Hematopoietic multipotent progenitor cell treated with erythropoietin and hydrocortisone succinate and interleukin-3 and kit ligand, for 6 days (in vitro differentiated cells): Measurements from ENCODE around the gene CKAP4.
A peak's percentile ranks its signal among the peaks of the same experiment; 100 is the strongest.
"Not testable (repeated sequence)": the region's sequence is repeated elsewhere in the genome, so short reads cannot be mapped to it uniquely, and the experiment has no call there.

Source experiments
- DNase-seq: peaks from one replicate; pipeline ENCODE4 v3.0.0-alpha.2; 2015

The CKAP4 gene, protein sequence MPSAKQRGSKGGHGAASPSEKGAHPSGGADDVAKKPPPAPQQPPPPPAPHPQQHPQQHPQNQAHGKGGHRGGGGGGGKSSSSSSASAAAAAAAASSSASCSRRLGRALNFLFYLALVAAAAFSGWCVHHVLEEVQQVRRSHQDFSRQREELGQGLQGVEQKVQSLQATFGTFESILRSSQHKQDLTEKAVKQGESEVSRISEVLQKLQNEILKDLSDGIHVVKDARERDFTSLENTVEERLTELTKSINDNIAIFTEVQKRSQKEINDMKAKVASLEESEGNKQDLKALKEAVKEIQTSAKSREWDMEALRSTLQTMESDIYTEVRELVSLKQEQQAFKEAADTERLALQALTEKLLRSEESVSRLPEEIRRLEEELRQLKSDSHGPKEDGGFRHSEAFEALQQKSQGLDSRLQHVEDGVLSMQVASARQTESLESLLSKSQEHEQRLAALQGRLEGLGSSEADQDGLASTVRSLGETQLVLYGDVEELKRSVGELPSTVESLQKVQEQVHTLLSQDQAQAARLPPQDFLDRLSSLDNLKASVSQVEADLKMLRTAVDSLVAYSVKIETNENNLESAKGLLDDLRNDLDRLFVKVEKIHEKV

DNA sequence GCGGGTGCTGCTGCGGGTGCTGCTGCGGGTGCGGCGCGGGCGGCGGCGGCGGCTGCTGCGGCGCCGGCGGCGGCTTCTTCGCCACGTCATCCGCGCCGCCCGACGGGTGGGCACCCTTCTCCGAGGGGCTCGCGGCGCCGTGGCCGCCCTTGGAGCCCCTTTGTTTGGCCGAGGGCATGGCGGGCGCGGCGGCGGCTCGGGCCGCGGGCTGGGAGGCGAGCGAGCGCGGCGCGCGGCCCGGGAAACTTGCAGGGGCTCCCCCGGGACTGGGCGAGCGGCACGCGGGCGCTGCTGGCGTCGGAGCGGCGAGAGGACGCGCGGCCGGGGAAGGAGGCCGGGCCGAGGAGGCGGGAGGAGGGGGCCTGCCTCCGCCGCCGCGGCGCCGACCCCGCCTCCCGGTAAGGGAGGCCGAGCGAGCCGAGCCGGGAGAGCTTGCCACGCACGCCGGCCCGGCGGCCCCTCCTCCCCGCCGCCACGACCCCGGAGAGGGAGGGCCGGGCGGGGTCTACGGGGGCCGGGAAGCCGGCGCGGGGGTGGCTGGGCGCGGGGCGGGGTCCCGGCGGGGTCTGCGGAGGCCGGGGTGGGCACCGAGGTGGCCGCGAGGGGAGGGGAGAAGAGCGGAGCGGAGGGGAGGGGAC is at the start of gene CKAP4:
CKAP4 (minus strand) TSS at position 347 of the 638 bp plus-strand sequence; CDS start at position 178, 169 bp downstream.
- DNase-seq, result peak; percentile 33

GRCh38 chr12:106297075-106297474 is 49.3 kb upstream of the CKAP4 start:
- no peak for DNase-seq

DNA sequence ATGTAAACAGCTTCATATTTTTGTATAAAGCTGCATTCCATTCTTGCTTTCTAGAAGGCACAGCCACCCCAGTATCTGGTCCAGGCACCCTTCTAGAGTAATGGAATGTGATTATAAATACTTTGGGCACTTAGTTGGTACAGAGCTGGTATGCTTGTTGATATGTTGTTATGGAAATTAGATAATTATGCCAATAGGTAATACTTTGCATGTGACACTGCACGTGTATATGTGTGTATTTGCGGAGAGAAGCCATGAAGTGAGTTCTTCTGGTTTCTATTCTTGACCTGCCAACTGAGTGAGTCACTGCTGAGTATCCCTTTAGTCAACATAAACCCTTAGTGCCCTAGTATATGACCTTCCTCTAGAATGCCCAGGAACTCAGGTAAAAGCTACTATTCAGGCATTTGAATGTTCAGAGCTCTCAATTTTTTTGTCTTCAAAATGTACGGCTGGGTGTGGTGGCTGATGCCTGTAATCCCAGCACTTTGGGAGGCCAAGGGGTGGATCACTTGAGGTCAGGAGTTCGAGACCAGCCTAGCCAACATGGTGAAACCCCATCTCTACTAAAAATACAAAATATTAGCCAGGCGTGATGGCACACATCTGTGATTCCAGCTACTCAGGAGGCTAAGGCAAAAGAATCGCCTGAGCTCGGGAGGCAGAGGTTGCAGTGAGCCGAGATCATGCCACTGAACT is 48.5 kb upstream of the CKAP4 start:
- DNase-seq, result no peak

- no peak for DNase-seq
Observed at GRCh38 chr12:106292339-106292738, 44.5 kb upstream of the CKAP4 start.

DNA sequence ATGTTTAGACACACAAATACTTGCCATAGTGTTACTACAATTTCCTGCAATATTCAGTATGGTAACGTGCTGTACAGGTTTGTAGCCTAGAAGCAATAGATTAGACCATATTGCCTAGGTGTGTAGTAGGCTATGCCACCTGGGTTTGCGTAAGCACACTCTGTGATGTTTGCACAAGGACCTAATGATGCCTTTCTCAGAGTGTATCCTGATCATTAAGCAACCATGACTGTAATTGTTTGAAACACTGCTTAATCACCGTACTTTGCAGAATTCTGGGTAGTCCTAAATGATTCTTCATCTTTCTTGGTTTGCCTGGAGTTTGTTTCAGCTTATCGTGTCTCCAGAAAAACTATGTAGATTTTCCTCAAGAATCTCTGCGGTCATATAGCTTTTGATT is 43.5 kb upstream of the CKAP4 start:
- no peak for DNase-seq

DNA sequence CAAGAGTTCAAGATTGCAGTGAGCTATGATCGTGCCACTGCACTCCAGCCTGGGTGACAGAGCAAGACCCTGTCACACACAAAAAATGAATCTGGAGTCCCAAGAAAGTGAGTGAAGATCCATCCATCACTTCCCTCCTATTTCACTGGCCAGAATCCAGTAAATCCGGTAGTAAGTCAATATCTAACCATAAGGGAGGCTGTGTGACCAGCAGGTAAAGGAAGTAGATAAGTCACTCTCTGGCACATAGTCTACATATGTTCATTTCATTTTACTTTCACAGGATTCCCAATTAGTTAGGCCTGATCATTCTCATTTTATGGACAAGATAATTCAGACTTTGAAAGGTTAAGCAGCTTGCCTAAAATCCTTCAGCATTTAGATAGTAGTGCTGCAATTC is 42.8 kb upstream of the CKAP4 start:
- no peak for DNase-seq

DNA sequence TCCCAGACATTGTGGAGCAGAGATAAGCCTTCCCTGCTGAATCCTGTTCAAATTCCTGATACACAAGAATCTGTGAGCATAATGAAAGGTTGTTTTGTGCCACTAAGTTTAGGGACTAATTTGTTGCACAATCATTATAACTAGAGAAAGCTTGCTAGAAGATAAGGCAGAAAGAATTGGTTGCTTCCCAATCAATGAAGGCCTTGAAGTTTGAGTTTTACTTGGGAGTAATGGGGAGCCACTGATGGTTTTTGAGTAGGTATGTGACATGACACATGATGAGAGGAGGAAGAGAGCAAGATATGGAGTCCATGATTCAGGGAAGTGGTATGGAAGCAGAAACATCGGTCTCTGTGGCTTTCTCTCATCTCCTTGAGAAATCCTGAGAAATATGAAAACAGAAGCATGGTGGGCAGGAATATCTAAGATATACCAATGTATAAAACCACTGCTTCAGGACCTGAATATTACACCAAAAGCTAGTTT is 41.4 kb upstream of the CKAP4 start:
- no peak for DNase-seq

DNA sequence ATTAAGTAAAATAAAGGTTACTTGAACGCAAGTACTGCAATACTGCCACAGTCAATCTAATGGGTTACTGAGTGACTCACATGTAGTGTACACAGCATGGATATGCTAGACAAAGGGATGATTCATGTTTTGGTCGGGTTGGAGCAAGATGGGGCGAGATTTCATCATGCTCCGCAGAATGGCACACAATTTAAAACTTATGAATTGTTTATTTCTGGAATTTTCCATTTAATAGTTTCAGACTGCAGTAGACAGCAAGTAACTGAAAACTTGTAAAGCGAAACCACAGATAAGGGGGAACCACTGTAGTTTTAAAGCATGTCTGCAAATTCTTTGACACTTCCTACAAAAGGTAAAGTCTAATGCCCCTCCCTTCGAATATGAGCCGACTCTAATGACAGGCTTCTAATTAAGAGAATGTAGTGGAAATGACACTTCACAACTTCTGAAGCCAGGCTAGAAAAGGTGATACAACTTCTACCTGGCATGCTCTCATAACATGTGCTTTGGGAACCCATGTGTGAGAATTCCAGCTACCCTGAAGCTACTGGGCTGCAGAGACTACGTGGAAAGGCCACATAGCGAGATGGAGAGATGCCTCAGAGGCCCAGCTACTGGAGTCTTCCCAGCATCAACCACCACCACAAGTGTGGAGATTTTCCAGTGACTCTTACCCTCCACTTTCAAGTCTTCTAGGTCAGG is 40.8 kb upstream of the CKAP4 start:
- DNase-seq, result peak; percentile 39

GRCh38 chr12:106288101-106288493 is 40.3 kb upstream of the CKAP4 start:
- DNase-seq, result no peak

GRCh38 chr12:106287364-106287763 is 39.5 kb upstream of the CKAP4 start:
- DNase-seq, result no peak

GRCh38 chr12:106286576-106287162 is 38.8 kb upstream of the CKAP4 start:
- DNase-seq, result not testable (repeated sequence)

DNA sequence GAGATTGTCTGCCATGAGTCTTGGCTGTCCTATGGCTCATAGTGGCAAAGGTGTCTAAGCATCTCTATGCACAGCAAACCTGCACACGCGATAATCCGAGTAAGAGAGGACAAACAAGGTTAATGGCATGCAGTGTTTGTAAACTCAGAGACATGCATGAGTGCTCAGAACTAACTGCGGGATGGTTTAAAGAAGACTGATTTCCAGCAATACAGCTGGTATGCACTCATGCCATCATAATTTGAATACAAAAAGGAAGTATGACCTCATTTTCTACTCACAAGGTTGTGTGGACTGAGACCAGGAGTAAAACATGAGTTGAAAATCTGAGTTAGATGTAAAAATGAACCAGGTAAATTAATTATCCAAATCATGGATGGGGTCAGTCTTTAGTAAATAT is 38.2 kb upstream of the CKAP4 start:
- no peak for DNase-seq

GRCh38 chr12:106284358-106285105 is 36.7 kb upstream of the CKAP4 start:
- DNase-seq, result no peak

- DNase-seq, result peak; percentile 80
Observed at GRCh38 chr12:106282457-106283097, 34.8 kb upstream of the CKAP4 start.

- DNase-seq, result no peak
Observed at GRCh38 chr12:106281804-106282203, 34.0 kb upstream of the CKAP4 start.

DNA sequence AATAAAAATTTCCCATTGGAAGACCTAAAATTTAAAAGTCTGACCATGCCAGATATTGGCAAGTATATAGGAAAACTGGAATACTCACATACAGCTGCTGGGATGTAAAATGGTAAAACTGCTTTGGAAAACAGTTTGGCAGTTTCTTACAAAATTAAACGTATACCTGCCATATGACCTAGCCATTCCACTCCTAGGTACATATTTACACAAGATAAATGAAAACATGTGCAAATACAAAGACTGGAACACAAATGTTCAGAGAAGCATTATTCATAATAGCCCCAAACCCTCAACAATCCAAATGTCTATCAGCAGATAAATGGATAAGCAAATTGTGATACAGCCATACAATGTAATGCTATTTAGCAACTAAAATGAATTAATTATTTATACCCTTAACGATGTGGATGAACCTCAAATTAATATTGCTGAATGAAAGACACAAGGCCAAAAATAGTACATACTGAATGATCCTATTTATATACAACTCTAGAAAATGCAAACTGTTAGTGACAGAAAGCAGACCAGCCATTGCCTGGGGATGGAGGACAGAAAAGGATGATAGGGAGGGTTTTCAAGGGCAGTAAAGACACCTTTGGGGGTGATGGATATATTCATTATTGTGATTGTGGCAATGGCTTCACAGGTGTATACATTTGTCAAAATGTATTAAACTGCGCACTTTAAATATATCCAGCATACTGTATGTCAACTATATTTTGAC is 33.4 kb upstream of the CKAP4 start:
- DNase-seq, result no peak

DNA sequence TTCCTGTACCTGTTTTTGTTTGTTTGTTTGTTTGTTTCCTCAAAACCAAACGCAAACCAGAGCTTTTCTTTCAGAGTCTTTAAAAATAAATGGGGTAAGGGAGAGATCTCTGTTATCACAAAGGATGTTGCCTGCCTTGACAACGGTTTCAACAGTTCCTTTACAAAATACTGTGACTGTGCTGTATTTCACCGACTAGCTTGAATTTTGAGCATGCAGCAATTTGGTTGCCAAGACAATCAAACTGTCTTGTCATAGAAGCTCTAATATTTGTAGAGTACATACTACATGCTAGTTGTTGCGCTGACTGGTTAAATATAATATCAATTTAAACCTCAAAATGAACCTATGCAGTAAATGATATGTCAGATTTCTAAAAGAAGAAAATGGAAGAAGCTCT is 32.3 kb upstream of the CKAP4 start:
- DNase-seq, result no peak

GRCh38 chr12:106276032-106276740 is 28.4 kb upstream of the CKAP4 start:
- no peak for DNase-seq

DNA sequence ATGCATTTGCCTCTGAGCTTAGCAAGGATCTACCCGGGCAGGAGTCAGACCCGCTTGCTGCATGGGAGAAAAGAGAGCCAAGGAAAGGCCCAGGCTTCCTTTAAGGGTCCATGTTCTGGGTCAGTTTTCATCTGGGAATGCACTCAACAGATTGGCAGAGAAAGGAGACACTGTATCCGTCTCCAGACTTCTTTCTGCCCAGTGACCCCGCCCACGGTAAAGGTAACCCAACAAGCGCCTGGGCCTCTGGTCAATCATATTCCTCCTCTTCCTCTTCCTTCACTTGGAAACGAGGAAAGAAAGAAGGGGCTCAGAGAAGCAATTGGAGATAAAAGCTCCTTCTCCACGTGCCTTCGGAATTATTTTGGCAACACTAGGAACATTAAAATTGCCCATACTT is 27.6 kb upstream of the CKAP4 start:
- DNase-seq, result no peak
